ENCODE measurements around the gene ACVRL1. TPM values are rescaled to one million over a fixed set of nuclear protein-coding genes. Genes with fewer than 3 reads are reported as not detected.

Gene ACVRL1
- total RNA-seq, 4 donors from 2014 or later: 115 to 440 (median 137) TPM

DNA sequence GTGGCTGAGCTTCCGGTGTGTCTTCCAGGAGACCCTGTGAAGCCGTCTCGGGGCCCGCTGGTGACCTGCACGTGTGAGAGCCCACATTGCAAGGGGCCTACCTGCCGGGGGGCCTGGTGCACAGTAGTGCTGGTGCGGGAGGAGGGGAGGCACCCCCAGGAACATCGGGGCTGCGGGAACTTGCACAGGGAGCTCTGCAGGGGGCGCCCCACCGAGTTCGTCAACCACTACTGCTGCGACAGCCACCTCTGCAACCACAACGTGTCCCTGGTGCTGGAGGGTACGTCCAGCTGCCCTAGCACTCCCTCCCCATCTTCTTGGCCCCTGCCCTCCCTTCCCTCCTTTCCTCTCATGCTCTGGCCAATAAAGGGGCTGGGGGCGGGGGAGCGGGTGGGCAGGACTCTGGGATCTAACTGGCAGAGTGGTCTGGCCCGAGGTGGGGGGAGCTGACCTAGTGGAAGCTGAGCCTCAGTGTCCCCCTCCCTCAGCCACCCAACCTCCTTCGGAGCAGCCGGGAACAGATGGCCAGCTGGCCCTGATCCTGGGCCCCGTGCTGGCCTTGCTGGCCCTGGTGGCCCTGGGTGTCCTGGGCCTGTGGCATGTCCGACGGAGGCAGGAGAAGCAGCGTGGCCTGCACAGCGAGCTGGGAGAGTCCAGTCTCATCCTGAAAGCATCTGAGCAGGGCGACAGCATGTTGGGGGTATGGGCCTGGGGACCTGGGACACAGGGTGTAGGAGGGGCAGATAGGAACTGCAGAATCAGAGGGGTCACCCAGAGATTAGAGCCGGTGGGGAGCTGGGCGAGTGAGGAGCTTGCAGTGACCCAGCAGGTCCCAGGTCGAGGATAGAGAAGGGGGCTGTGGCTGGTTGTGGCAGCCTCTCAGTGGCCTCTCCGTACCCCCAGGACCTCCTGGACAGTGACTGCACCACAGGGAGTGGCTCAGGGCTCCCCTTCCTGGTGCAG is 6.0 kb downstream of the ACVRL1 start:
- in situ Hi-C loops (cut with MboI; ENCODE audit: low pct_ligation_motif_present in 1 of 4, low pct_unique_long_range_greater_than_20kb in 1 of 4, low sequenced_read_pairs in 3 of 4): no loop called here
- intact Hi-C loops (cut with DNase I; ENCODE audit: low total_unique reads): no loop called here
- no peak for DNase-seq
- no peak for TF ChIP-seq EP300 (IDR thresholded peaks at IDR 0.05; ENCODE audit: low read depth)
- no peak for TF ChIP-seq POLR2A (IDR thresholded peaks at IDR 0.05)
- TF ChIP-seq POLR2AphosphoS5 (IDR thresholded peaks at IDR 0.05): no peak
- TF ChIP-seq, protein P1, sequence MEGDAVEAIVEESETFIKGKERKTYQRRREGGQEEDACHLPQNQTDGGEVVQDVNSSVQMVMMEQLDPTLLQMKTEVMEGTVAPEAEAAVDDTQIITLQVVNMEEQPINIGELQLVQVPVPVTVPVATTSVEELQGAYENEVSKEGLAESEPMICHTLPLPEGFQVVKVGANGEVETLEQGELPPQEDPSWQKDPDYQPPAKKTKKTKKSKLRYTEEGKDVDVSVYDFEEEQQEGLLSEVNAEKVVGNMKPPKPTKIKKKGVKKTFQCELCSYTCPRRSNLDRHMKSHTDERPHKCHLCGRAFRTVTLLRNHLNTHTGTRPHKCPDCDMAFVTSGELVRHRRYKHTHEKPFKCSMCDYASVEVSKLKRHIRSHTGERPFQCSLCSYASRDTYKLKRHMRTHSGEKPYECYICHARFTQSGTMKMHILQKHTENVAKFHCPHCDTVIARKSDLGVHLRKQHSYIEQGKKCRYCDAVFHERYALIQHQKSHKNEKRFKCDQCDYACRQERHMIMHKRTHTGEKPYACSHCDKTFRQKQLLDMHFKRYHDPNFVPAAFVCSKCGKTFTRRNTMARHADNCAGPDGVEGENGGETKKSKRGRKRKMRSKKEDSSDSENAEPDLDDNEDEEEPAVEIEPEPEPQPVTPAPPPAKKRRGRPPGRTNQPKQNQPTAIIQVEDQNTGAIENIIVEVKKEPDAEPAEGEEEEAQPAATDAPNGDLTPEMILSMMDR (IDR thresholded peaks at IDR 0.05): peak in 1 of 5 experiments; percentile 2
- Histone ChIP-seq H3K9me3 (no peaks in the 10 kb centered on the region), H3K36me3 (no peaks in the 10 kb centered on the region), H3K27ac (peak overlapping the region; percentile 54 to 86 (median 58)), H3K4me3 (peak overlapping the region in 1 of 4 donors; percentile 0), H3K27me3 (no peaks in the 10 kb centered on the region), H3K4me1 (peaks cover 0 to 35% (median 9%) of the 10 kb centered on the region in 4 donors)
- WGBS, 2 donors (ENCODE audit: low coverage in 1 of 2): 78 to 100% methylated on average over 1 to 29 of the region's 30 CpGs

DNA sequence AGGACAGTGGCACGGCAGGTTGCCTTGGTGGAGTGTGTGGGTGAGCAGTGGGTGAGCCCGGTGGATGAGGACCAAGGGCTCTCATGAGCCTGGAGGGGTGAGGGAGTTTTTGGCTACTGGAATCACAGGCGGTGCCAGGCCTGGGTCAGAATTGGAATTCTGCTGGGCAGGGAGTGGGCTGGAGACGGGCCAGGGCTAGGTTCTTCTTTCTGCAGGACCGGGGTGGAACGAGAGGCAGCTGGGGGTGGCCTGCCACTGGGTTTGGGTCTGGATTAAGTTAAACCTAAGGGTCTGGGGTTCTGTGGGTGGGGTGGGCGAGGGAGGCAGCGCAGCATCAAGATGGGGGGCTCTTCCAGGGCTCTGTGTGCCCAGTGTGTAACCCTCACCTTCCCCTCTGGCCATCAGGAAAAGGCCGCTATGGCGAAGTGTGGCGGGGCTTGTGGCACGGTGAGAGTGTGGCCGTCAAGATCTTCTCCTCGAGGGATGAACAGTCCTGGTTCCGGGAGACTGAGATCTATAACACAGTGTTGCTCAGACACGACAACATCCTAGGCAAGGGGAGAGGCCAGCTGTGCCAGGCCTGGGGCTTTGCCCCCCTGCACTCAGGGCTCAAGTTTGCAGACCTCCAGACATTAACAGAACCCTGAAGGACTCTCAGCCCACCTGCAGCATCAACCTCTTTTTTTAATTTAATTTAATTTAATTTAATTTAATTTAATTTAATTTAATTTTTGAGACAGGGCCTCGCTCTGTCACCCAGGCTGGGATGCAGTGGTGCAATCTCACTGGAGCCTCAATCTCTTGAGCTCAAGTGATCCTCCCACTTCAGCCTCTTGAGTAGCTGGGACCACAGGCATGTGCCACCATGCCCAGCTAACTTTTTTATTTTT is 7.0 kb downstream of the ACVRL1 start:
- Histone ChIP-seq H3K9me3 (no peaks in the 10 kb centered on the region), H3K4me1 (peaks cover 0 to 33% (median 8%) of the 10 kb centered on the region in 4 donors), H3K4me3 (no peak overlapping the region), H3K36me3 (no peaks in the 10 kb centered on the region), H3K27ac (peak overlapping the region in 1 of 4 donors; percentile 25), H3K27me3 (no peaks in the 10 kb centered on the region)
- WGBS, 2 donors (ENCODE audit: low coverage in 1 of 2): 87 to 100% methylated on average over 1 to 17 of the region's 17 CpGs
- in situ Hi-C loops (cut with MboI; ENCODE audit: low pct_ligation_motif_present in 1 of 4, low pct_unique_long_range_greater_than_20kb in 1 of 4, low sequenced_read_pairs in 3 of 4) (no loop called here), intact Hi-C loops (cut with DNase I; ENCODE audit: low total_unique reads) (no loop called here)
- TF ChIP-seq, protein P1 (IDR thresholded peaks at IDR 0.05): no peak
- TF ChIP-seq EP300 (IDR thresholded peaks at IDR 0.05; ENCODE audit: low read depth) (no peak), POLR2AphosphoS5 (IDR thresholded peaks at IDR 0.05) (no peak), POLR2A (IDR thresholded peaks at IDR 0.05) (no peak)
- no peak for DNase-seq

DNA sequence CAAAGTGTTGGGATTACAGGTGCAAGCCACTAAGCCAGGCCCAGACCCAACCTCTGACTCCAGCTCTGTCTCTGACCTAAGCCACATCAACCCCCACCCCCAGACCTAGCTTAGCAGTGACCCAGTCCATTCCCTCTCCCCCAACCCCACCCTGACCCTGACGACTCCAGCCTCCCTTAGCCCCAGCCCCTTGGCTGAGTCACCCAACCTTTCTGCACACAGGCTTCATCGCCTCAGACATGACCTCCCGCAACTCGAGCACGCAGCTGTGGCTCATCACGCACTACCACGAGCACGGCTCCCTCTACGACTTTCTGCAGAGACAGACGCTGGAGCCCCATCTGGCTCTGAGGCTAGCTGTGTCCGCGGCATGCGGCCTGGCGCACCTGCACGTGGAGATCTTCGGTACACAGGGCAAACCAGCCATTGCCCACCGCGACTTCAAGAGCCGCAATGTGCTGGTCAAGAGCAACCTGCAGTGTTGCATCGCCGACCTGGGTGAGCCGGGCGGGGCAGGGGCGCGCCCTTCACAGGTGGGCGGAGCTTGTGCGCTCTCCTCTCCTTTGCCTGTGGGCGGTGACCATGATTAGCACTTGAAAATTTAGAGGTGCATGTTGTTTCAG is 7.8 kb downstream of the ACVRL1 start:
- no peak overlapping the region for H3K4me3 ChIP-seq
- TF ChIP-seq POLR2A (IDR thresholded peaks at IDR 0.05) (no peak), POLR2AphosphoS5 (IDR thresholded peaks at IDR 0.05) (no peak), EP300 (IDR thresholded peaks at IDR 0.05; ENCODE audit: low read depth) (no peak)
- TF ChIP-seq, protein P1 (IDR thresholded peaks at IDR 0.05): no peak
- peaks cover 0 to 33% (median 7%) of the 10 kb centered on the region in 4 donors for H3K4me1 ChIP-seq
- intact Hi-C loops (cut with DNase I; ENCODE audit: low total_unique reads): no loop called here
- in situ Hi-C loops (cut with MboI; ENCODE audit: low pct_ligation_motif_present in 1 of 4, low pct_unique_long_range_greater_than_20kb in 1 of 4, low sequenced_read_pairs in 3 of 4): no loop called here
- no peaks in the 10 kb centered on the region for H3K27me3 ChIP-seq
- no peaks in the 10 kb centered on the region for H3K36me3 ChIP-seq
- no peak for DNase-seq
- whole genome bisulfite sequencing, 2 donors (ENCODE audit: low coverage in 1 of 2): 90 to 95% methylated on average over 8 to 28 of the region's 28 CpGs
- H3K9me3 ChIP-seq: no peaks in the 10 kb centered on the region
- H3K27ac ChIP-seq: no peak overlapping the region

Measured in transverse colon (tissue), 4 donors.